GM21786 (cell line): ENCODE data around the gene ADAMTS10.
"Not testable (repeated sequence)": the region's sequence is repeated elsewhere in the genome, so short reads cannot be mapped to it uniquely, and the experiment has no call there.

ENCODE experiments used
- ATAC-seq: cut with Tn5 transposase; IDR thresholded peaks from one replicate; pipeline ENCODE4 v1.9.1; 2021; ENCODE audit not compliant: unreplicated experiment

The ADAMTS10 gene

GRCh38 chr19:8596168-8596567 lies 14.3 kb downstream of the ADAMTS10 start:
- ATAC-seq: no peak

GRCh38 chr19:8595651-8596050 lies 14.9 kb downstream of the ADAMTS10 start:
- ATAC-seq: no peak

- ATAC-seq: no peak
These were observed 16.6 kb downstream of the ADAMTS10 start for GRCh38 chr19:8593931-8594330.

GRCh38 chr19:8592231-8593009 lies 18.1 kb downstream of the ADAMTS10 start:
- no peak for ATAC-seq

GRCh38 chr19:8589177-8589714 lies 21.3 kb downstream of the ADAMTS10 start:
- no peak for ATAC-seq

- ATAC-seq: no peak
These were observed 24.4 kb downstream of the ADAMTS10 start for GRCh38 chr19:8585894-8586750.

- ATAC-seq: no peak
These were observed 25.3 kb downstream of the ADAMTS10 start for GRCh38 chr19:8584965-8585893.

- ATAC-seq: no peak
These were observed 29.7 kb downstream of the ADAMTS10 start for GRCh38 chr19:8580710-8581281.

- no peak for ATAC-seq
These were observed 31.8 kb downstream of the ADAMTS10 start for GRCh38 chr19:8578642-8579265.

GRCh38 chr19:8577741-8578140 lies 32.8 kb downstream of the ADAMTS10 start:
- ATAC-seq: no peak

GRCh38 chr19:8577247-8577646 lies 33.3 kb downstream of the ADAMTS10 start, which contains the start of gene MYO1F:
TSS of gene MYO1F (minus strand) at chr19:8577442. CDS start at chr19:8577309, 133 bp downstream.
- ATAC-seq: no peak

GRCh38 chr19:8576273-8576993 lies 34.1 kb downstream of the ADAMTS10 start:
- no peak for ATAC-seq

- no peak for ATAC-seq
These were observed 35.0 kb downstream of the ADAMTS10 start for GRCh38 chr19:8575467-8575997.

- ATAC-seq: not testable (repeated sequence)
These were observed 35.9 kb downstream of the ADAMTS10 start for GRCh38 chr19:8574619-8574922.

GRCh38 chr19:8573316-8573715 lies 37.2 kb downstream of the ADAMTS10 start:
- no peak for ATAC-seq

- ATAC-seq: no peak
These were observed 39.5 kb downstream of the ADAMTS10 start for GRCh38 chr19:8571006-8571411.

GRCh38 chr19:8569066-8569771 lies 41.3 kb downstream of the ADAMTS10 start:
- ATAC-seq: no peak

GRCh38 chr19:8567522-8568172 lies 42.9 kb downstream of the ADAMTS10 start:
- no peak for ATAC-seq
